Left ventricle myocardium inferior (tissue), 1 donor: Measurements from ENCODE around the gene CCDC51. TPM values are rescaled to one million over a fixed set of nuclear protein-coding genes. Genes with fewer than 3 reads are reported as not detected.

Source experiments
- DNase-seq: peaks from one replicate; pipeline ENCODE4 v3.0.0-alpha.2; 2020
- H3K27ac ChIP-seq: fragments of 200-600 bp; replicated peaks from 2 replicates; pipeline ENCODE4 v1.8.0; 2021
- H3K27me3 ChIP-seq: fragments of 200-600 bp; 2 replicates; pipeline ENCODE4 v1.8.0; 2021; ENCODE audit warnings: low read depth
- H3K36me3 ChIP-seq: fragments of 200-600 bp; 2 replicates; pipeline ENCODE4 v1.8.0; 2021
- H3K4me1 ChIP-seq: fragments of 200-600 bp; 2 replicates; pipeline ENCODE4 v1.8.0; 2021
- H3K4me3 ChIP-seq: fragments of 200-600 bp; 2 replicates; pipeline ENCODE4 v1.8.0; 2021; ENCODE audit warnings: mild to moderate bottlenecking, moderate library complexity
- H3K9me3 ChIP-seq: fragments of 200-600 bp; replicated peaks from 2 replicates; pipeline ENCODE4 v1.8.0; 2021
- CTCF ChIP-seq: fragments of 200-600 bp; IDR thresholded peaks from 2 replicates; pipeline ENCODE4 v1.8.0; 2021; ENCODE audit warnings: antibody characterized with exemption, mild to moderate bottlenecking, borderline replicate concordance
- intact Hi-C: fragments of 100-400 bp; cut with micrococcal nuclease; formaldehyde crosslinking; loops from one replicate; pipeline ENCODE4 v1.11.0; 2022
- total RNA-seq: library from RNA; stranded (reverse); fragmentation: NEBNext Ultra II Directional; extraction: Animal tissue kit (Norgen Biotek cat#: 25700); gene quantifications from one replicate; pipeline ENCODE4 v1.2.1, GENCODE V29; 2021
- donor health status: DM: no; HTN: yes; CAD: no; lungs with severe emphysema.

CCDC51 gene
- total RNA-seq, 1 donor from 2014 or later = 13.9 TPM

GRCh38 chr3:48388966-48389365 is 51.0 kb downstream of the CCDC51 start:
- H3K27ac ChIP-seq = no peak overlapping the region
- no peak for TF ChIP-seq CTCF
- DNase-seq = no peak
- peaks cover 10% of the 10 kb centered on the region for H3K27me3 ChIP-seq
- H3K9me3 ChIP-seq = peaks cover 10% of the 10 kb centered on the region
- no peaks in the 10 kb centered on the region for H3K4me1 ChIP-seq
- no peaks in the 10 kb centered on the region for H3K36me3 ChIP-seq
- intact Hi-C loops = no loop called here
- H3K4me3 ChIP-seq = no peak overlapping the region

- intact Hi-C loops = no loop called here
- H3K9me3 ChIP-seq = peaks cover 10% of the 10 kb centered on the region
- H3K36me3 ChIP-seq = no peaks in the 10 kb centered on the region
- H3K27me3 ChIP-seq = no peaks in the 10 kb centered on the region
- H3K4me1 ChIP-seq = no peaks in the 10 kb centered on the region
- no peak overlapping the region for H3K4me3 ChIP-seq
- TF ChIP-seq CTCF = no peak
- no peak overlapping the region for H3K27ac ChIP-seq
- no peak for DNase-seq
These were observed 52.3 kb downstream of the CCDC51 start for GRCh38 chr3:48387634-48388033.

Other genes with a start within 250 kb of the CCDC51 start
- not detected for gene CAMP, start 216.6 kb downstream of the CCDC51 start, total RNA-seq
- 6.6 TPM for gene ZNF589, start 199.0 kb downstream of the CCDC51 start, total RNA-seq
- gene NME6, start 138.8 kb downstream of the CCDC51 start, total RNA-seq = 20.4 TPM
- gene SPINK8, start 106.5 kb downstream of the CCDC51 start, total RNA-seq = not detected
- not detected for gene FBXW12, start 67.9 kb downstream of the CCDC51 start, total RNA-seq
- gene PLXNB1, start 10.0 kb downstream of the CCDC51 start, total RNA-seq = 42.6 TPM
- gene TMA7, start 138 bp upstream of the CCDC51 start, total RNA-seq = 258 TPM
- 4.3 TPM for gene ATRIP, start 6.6 kb upstream of the CCDC51 start, total RNA-seq
- gene SHISA5, start 64.1 kb upstream of the CCDC51 start, total RNA-seq = 47.3 TPM
- gene PFKFB4, start 116.7 kb upstream of the CCDC51 start, total RNA-seq = 1.5 TPM
- 0.19 TPM for gene UCN2, start 123.7 kb upstream of the CCDC51 start, total RNA-seq
- 24.4 TPM for gene COL7A1, start 155.2 kb upstream of the CCDC51 start, total RNA-seq
- gene UQCRC1, start 169.5 kb upstream of the CCDC51 start, total RNA-seq = 1,000 TPM
- gene TMEM89, start 181.7 kb upstream of the CCDC51 start, total RNA-seq = not detected
- 12.9 TPM for gene SLC26A6, start 195.3 kb upstream of the CCDC51 start, total RNA-seq
- gene CELSR3, start 222.8 kb upstream of the CCDC51 start, total RNA-seq = 0.14 TPM
- 17.0 TPM for gene NCKIPSD, start 245.8 kb upstream of the CCDC51 start, total RNA-seq